WTC11 (cell line): ENCODE results near the gene ZNF202. TPM values are rescaled to one million over a fixed set of nuclear protein-coding genes. Genes with fewer than 3 reads are reported as not detected.

ENCODE experiments used
- ATAC-seq: fragments of 200-7000 bp; cut with Tn5 transposase; 2 replicates; pipeline ENCODE4 v1.10.0; 2021; ENCODE audit warnings: mild to moderate bottlenecking, moderate library complexity
- CTCF ChIA-PET: fragments of 300-600 bp; sonication (Branson Sonifier 250); formaldehyde crosslinking; loops from one replicate; lab custom pipeline; 2021; ENCODE audit warnings: antibody characterized with exemption; lab: Charles Lee
- POLR2A ChIA-PET: fragments of 350-600 bp; sonication (Branson Sonifier 250); formaldehyde crosslinking; loops from one replicate; lab custom pipeline; 2021; ENCODE audit warnings: antibody characterized with exemption; lab: Charles Lee
- DNase-seq: peaks from one replicate; pipeline ENCODE4 v3.0.0; 2021; ENCODE audit warnings: low spot score
- H3K27ac Mint-ChIP-seq: 2 replicates; pipeline ENCODE4 v1.8.0; 2021; ENCODE audit warnings: mixed read lengths
- H3K27me3 Mint-ChIP-seq: 2 replicates; pipeline ENCODE4 v1.8.0; 2021; ENCODE audit warnings: low read depth, mild to moderate bottlenecking, moderate library complexity, mixed read lengths
- H3K36me3 Mint-ChIP-seq: 2 replicates; pipeline ENCODE4 v1.8.0; 2021; ENCODE audit warnings: mixed read lengths
- H3K4me1 Mint-ChIP-seq: 2 replicates; pipeline ENCODE4 v1.8.0; 2022; ENCODE audit warnings: mixed read lengths
- H3K4me3 Mint-ChIP-seq: 2 replicates; pipeline ENCODE4 v1.8.0; 2021; ENCODE audit warnings: mild to moderate bottlenecking, moderate library complexity, mixed read lengths
- H3K9me3 Mint-ChIP-seq: 2 replicates; pipeline ENCODE4 v1.8.0; 2021; ENCODE audit warnings: mixed read lengths
- CREB1 ChIP-seq: sonication (generic); formaldehyde crosslinking; IDR thresholded peaks from 2 replicates; pipeline ENCODE4 v1.8.0; 2023; ENCODE audit warnings: mild to moderate bottlenecking, missing genetic modification reagents
- ELF4 ChIP-seq: sonication (generic); formaldehyde crosslinking; IDR thresholded peaks from 2 replicates; pipeline ENCODE4 v1.8.1; 2022; ENCODE audit warnings: low read depth, mild to moderate bottlenecking, moderate library complexity, missing genetic modification reagents
- ETV6 ChIP-seq: sonication (generic); formaldehyde crosslinking; IDR thresholded peaks from 2 replicates; pipeline ENCODE4 v1.8.1; 2022; ENCODE audit warnings: mild to moderate bottlenecking, missing genetic modification reagents
- GABPB1 ChIP-seq: sonication (generic); formaldehyde crosslinking; IDR thresholded peaks from 2 replicates; pipeline ENCODE4 v1.8.1; 2023; ENCODE audit warnings: mild to moderate bottlenecking, missing genetic modification reagents
- HMGA2 ChIP-seq: fragments of 250-450 bp; sonication (Bioruptor Pico); IDR thresholded peaks from 2 replicates; pipeline ENCODE4 v1.4.0; 2021; ENCODE audit warnings: mild to moderate bottlenecking, moderate library complexity
- MXD4 ChIP-seq: fragments of 250-450 bp; sonication (Bioruptor Pico); IDR thresholded peaks from 2 replicates; pipeline ENCODE4 v1.8.0; 2021; ENCODE audit warnings: mild to moderate bottlenecking, moderate library complexity, borderline replicate concordance
- NFYB ChIP-seq: sonication (generic); formaldehyde crosslinking; conservative IDR thresholded peaks from 2 replicates; pipeline ENCODE4 v1.8.0; 2022; ENCODE audit warnings: low read depth, missing genetic modification reagents
- OVOL2 ChIP-seq: fragments of 250-450 bp; sonication (Bioruptor Pico); IDR thresholded peaks from 2 replicates; pipeline ENCODE4 v1.9.0; 2021; ENCODE audit warnings: mild to moderate bottlenecking, borderline replicate concordance
- PREB ChIP-seq: sonication (generic); formaldehyde crosslinking; IDR thresholded peaks from 2 replicates; pipeline ENCODE4 v1.8.1; 2022; ENCODE audit warnings: mild to moderate bottlenecking, missing genetic modification reagents, moderate library complexity, borderline replicate concordance
- PRRX2 ChIP-seq: fragments of 250-450 bp; sonication (Bioruptor Pico); IDR thresholded peaks from 2 replicates; pipeline ENCODE4 v1.8.0; 2021; ENCODE audit warnings: mild to moderate bottlenecking
- TEAD1 ChIP-seq: sonication (generic); formaldehyde crosslinking; IDR thresholded peaks from 2 replicates; pipeline ENCODE4 v1.8.0; 2022; ENCODE audit warnings: mild to moderate bottlenecking, missing genetic modification reagents
- TEAD4 ChIP-seq: sonication (generic); formaldehyde crosslinking; IDR thresholded peaks from 2 replicates; pipeline ENCODE4 v1.8.0; 2022; ENCODE audit warnings: mild to moderate bottlenecking, missing genetic modification reagents
- ZNF219 ChIP-seq: sonication (generic); formaldehyde crosslinking; IDR thresholded peaks from 2 replicates; pipeline ENCODE4 v1.8.0; 2023; ENCODE audit warnings: missing genetic modification reagents, mild to moderate bottlenecking, borderline replicate concordance
- ZNF416 ChIP-seq: fragments of 250-450 bp; sonication (Bioruptor Pico); IDR thresholded peaks from 2 replicates; pipeline ENCODE4 v1.9.0; 2021; ENCODE audit warnings: mild to moderate bottlenecking, inconsistent platforms
- ZNF512 ChIP-seq: sonication (generic); formaldehyde crosslinking; IDR thresholded peaks from 2 replicates; pipeline ENCODE4 v1.8.1; 2022; ENCODE audit warnings: missing genetic modification reagents, borderline replicate concordance
- total RNA-seq: library from RNA; stranded (reverse); gene quantifications from 3 replicates; pipeline ENCODE4 v1.2.3, GENCODE V29; 2021
- TF ChIP-seq, protein P1 (sequence below): sonication (generic); formaldehyde crosslinking; IDR thresholded peaks from 2 replicates; pipeline ENCODE4 v1.8.0; 2022; ENCODE audit warnings: mild to moderate bottlenecking, missing genetic modification reagents
- TF ChIP-seq, protein P2 (sequence below): sonication (generic); formaldehyde crosslinking; IDR thresholded peaks from 2 replicates; pipeline ENCODE4 v1.8.1; 2023; ENCODE audit warnings: mild to moderate bottlenecking, missing genetic modification reagents, moderate library complexity
- TF ChIP-seq, protein P3 (sequence below): sonication (generic); formaldehyde crosslinking; IDR thresholded peaks from 2 replicates; pipeline ENCODE4 v1.8.0; 2022; ENCODE audit warnings: mild to moderate bottlenecking, missing genetic modification reagents
- TF ChIP-seq, protein P4 (sequence below): sonication (generic); formaldehyde crosslinking; IDR thresholded peaks from 2 replicates; pipeline ENCODE4 v1.8.0; 2022; ENCODE audit warnings: mild to moderate bottlenecking, missing genetic modification reagents
- TF ChIP-seq, protein P5 (sequence below): fragments of 250-450 bp; sonication (Bioruptor Pico); IDR thresholded peaks from 2 replicates; pipeline ENCODE4 v1.9.0; 2021; ENCODE audit warnings: mild to moderate bottlenecking

ZNF202 gene
- total RNA-seq, 1 experiment from 2014 or later = 29.9 TPM

DNA sequence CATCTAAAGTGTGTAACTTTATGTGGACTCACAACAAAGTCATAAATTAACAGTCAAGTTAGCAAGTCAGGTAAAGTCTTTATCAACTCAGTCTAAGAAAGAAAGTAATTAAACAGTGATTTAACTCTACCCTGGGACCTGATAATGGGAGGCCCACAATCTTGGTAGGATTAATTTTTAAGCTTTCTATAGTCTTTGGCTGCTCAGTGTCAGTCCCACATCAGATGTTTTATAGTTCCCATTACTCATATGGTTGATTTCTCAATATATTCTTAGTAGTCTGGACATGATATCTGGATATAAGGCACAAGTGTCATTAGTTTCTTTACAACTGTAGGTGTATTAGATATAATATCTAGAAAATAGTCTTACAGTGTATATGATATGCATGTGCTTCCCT, 48.5 kb downstream of the ZNF202 start (continued):
- no peak for TF ChIP-seq PREB (CRISPR knock-in tag)
- TF ChIP-seq HMGA2 (CRISPR knock-in tag) = no peak
- no peak for TF ChIP-seq ZNF416 (CRISPR knock-in tag)
- TF ChIP-seq ZNF219 (CRISPR knock-in tag) = no peak
- TF ChIP-seq MXD4 (CRISPR knock-in tag) = no peak
- no peak for TF ChIP-seq PRRX2

DNA sequence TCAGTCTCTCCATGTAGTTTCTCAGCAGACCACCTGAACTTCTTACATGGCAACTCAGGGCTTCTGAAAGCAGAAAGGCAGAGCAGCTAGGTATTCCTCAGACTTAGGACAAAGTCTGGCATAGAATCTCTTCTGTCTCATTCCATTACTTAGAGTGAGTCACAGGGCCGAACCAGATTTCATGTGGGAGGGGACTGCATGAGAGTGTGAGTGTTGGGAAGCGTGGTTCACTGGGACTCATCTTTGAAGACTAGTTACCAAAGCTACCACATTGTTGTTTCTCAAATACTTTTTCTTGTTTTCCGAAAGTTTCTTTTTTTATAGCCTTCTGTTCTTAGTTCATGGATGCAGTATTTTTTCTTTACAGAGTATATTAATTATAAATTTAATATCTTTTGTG, 51.0 kb downstream of the ZNF202 start:
- no peak for TF ChIP-seq ZNF512 (CRISPR knock-in tag)
- TF ChIP-seq TEAD4 (CRISPR knock-in tag) = no peak
- TF ChIP-seq NFYB (CRISPR knock-in tag) = no peak
- TF ChIP-seq, protein P1, sequence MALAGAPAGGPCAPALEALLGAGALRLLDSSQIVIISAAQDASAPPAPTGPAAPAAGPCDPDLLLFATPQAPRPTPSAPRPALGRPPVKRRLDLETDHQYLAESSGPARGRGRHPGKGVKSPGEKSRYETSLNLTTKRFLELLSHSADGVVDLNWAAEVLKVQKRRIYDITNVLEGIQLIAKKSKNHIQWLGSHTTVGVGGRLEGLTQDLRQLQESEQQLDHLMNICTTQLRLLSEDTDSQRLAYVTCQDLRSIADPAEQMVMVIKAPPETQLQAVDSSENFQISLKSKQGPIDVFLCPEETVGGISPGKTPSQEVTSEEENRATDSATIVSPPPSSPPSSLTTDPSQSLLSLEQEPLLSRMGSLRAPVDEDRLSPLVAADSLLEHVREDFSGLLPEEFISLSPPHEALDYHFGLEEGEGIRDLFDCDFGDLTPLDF (CRISPR knock-in tag) = no peak
- no peak for TF ChIP-seq OVOL2 (CRISPR knock-in tag)
- TF ChIP-seq TEAD1 (CRISPR knock-in tag) = no peak
- TF ChIP-seq GABPB1 (CRISPR knock-in tag) = no peak
- TF ChIP-seq, protein P2, sequence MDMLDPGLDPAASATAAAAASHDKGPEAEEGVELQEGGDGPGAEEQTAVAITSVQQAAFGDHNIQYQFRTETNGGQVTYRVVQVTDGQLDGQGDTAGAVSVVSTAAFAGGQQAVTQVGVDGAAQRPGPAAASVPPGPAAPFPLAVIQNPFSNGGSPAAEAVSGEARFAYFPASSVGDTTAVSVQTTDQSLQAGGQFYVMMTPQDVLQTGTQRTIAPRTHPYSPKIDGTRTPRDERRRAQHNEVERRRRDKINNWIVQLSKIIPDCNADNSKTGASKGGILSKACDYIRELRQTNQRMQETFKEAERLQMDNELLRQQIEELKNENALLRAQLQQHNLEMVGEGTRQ (CRISPR knock-in tag) = no peak
- TF ChIP-seq, protein P3, sequence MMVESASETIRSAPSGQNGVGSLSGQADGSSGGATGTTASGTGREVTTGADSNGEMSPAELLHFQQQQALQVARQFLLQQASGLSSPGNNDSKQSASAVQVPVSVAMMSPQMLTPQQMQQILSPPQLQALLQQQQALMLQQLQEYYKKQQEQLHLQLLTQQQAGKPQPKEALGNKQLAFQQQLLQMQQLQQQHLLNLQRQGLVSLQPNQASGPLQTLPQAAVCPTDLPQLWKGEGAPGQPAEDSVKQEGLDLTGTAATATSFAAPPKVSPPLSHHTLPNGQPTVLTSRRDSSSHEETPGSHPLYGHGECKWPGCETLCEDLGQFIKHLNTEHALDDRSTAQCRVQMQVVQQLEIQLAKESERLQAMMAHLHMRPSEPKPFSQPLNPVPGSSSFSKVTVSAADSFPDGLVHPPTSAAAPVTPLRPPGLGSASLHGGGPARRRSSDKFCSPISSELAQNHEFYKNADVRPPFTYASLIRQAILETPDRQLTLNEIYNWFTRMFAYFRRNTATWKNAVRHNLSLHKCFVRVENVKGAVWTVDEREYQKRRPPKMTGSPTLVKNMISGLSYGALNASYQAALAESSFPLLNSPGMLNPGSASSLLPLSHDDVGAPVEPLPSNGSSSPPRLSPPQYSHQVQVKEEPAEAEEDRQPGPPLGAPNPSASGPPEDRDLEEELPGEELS (CRISPR knock-in tag) = no peak
- TF ChIP-seq ETV6 (CRISPR knock-in tag) = no peak
- TF ChIP-seq, protein P4, sequence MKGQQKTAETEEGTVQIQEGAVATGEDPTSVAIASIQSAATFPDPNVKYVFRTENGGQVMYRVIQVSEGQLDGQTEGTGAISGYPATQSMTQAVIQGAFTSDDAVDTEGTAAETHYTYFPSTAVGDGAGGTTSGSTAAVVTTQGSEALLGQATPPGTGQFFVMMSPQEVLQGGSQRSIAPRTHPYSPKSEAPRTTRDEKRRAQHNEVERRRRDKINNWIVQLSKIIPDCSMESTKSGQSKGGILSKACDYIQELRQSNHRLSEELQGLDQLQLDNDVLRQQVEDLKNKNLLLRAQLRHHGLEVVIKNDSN = no peak
- no peak for TF ChIP-seq HMGA2 (CRISPR knock-in tag)
- TF ChIP-seq, protein P5, sequence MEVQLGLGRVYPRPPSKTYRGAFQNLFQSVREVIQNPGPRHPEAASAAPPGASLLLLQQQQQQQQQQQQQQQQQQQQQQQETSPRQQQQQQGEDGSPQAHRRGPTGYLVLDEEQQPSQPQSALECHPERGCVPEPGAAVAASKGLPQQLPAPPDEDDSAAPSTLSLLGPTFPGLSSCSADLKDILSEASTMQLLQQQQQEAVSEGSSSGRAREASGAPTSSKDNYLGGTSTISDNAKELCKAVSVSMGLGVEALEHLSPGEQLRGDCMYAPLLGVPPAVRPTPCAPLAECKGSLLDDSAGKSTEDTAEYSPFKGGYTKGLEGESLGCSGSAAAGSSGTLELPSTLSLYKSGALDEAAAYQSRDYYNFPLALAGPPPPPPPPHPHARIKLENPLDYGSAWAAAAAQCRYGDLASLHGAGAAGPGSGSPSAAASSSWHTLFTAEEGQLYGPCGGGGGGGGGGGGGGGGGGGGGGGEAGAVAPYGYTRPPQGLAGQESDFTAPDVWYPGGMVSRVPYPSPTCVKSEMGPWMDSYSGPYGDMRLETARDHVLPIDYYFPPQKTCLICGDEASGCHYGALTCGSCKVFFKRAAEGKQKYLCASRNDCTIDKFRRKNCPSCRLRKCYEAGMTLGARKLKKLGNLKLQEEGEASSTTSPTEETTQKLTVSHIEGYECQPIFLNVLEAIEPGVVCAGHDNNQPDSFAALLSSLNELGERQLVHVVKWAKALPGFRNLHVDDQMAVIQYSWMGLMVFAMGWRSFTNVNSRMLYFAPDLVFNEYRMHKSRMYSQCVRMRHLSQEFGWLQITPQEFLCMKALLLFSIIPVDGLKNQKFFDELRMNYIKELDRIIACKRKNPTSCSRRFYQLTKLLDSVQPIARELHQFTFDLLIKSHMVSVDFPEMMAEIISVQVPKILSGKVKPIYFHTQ (CRISPR knock-in tag) = no peak
- TF ChIP-seq CREB1 (CRISPR knock-in tag) = no peak
- no peak for TF ChIP-seq ELF4
- H3K4me1 Mint-ChIP-seq = no peaks in the 10 kb centered on the region
- H3K4me3 Mint-ChIP-seq = no peak overlapping the region
- no peak for DNase-seq
- no peaks in the 10 kb centered on the region for H3K36me3 Mint-ChIP-seq
- ChIA-PET CTCF (interaction anchor here (1.7 to 1.8 kb wide), 2 partner anchors 17 to 50 kb away, joined by 4 to 5 read pairs; no protein-coding TSS in a partner anchor), POLR2A (interaction anchor here (0.6 kb wide), 1 partner anchor 11 kb away, joined by 6 read pairs; no protein-coding TSS in a partner anchor)
- no peak overlapping the region for H3K27ac Mint-ChIP-seq
- H3K9me3 Mint-ChIP-seq = no peaks in the 10 kb centered on the region
- no peak for ATAC-seq
- H3K27me3 Mint-ChIP-seq = no peaks in the 10 kb centered on the region
